NK-92 (cell line): Measurements from ENCODE around the gene ATP5F1D.

Source experiments
- DNase-seq: peaks from one replicate; lab custom pipeline; 2025; ENCODE audit not compliant: unreplicated experiment; lab: John Stamatoyannopoulos, UW

The ATP5F1D gene

GRCh38 chr19:1291761-1292418, 50.3 kb downstream of the ATP5F1D start:
- DNase-seq: no peak

DNA sequence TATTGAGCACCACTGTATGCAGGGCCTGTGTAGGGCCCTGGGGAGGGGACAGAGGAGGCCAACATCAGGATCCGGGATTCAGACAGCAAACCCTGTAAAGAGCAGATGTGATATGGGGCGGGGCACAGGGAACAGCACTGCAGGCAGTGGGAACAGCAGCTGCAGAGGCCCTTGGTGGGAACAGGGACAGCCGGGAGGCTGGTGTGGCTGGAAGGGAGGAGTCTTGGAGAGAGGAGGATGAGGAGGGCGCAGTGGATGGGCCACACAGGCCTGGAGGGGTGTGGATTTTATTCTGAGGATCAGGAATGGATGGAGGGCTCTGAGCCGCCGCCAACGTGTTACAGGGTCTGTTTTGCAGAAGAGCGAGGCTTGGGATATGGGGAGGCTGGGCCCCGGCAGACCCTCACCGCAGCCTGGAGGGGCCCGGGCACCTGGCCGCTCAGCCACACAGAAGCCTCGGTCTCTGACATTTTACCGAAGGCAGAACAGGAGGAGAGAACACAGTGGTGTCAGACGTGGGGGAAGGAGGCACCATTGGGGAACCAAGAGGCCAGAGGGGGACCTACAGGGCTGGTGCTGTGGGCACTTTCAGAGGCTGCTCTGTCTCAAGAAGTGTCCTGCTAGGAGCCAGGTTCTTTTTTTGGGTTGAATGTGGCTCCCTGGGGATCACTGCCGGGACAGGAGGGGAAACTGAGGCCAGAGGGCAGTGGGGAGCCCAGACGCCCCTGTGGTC, 51.0 kb downstream of the ATP5F1D start:
- DNase-seq: no peak

GRCh38 chr19:1293782-1294604, 52.4 kb downstream of the ATP5F1D start:
- no peak for DNase-seq
